HepG2 (cell line): ENCODE data around the gene SIGLEC9. TPM values are rescaled to one million over a fixed set of nuclear protein-coding genes. Genes with fewer than 3 reads are reported as not detected.

Source experiments
- ARID4A ChIP-seq: sonication (generic); formaldehyde crosslinking; IDR thresholded peaks from 2 replicates; pipeline ENCODE4 v1.5.0; 2020; ENCODE audit warnings: mild to moderate bottlenecking, missing genetic modification reagents, borderline replicate concordance
- ATF1 ChIP-seq: IDR thresholded peaks from 2 replicates; pipeline ENCODE4 v1.6.1; 2016; ENCODE audit warnings: mild to moderate bottlenecking, control low read depth
- ATF7-NPFF ChIP-seq: sonication (generic); formaldehyde crosslinking; IDR thresholded peaks from 2 replicates; pipeline ENCODE4 v1.8.1; 2023; ENCODE audit warnings: mild to moderate bottlenecking, low read depth, missing genetic modification reagents, moderate library complexity
- GATAD1 ChIP-seq: IDR thresholded peaks from 2 replicates; pipeline ENCODE4 v1.6.1; 2016; ENCODE audit warnings: missing genetic modification reagents, missing compliant biosample characterization
- GMEB1 ChIP-seq: sonication (generic); formaldehyde crosslinking; IDR thresholded peaks from 2 replicates; pipeline ENCODE4 v1.5.1; 2020; ENCODE audit warnings: missing genetic modification reagents, mild to moderate bottlenecking, borderline replicate concordance
- GPN1 ChIP-seq: sonication (generic); formaldehyde crosslinking; IDR thresholded peaks from 2 replicates; pipeline ENCODE4 v1.5.1; 2020; ENCODE audit warnings: missing genetic modification reagents, borderline replicate concordance
- HMG20A ChIP-seq: IDR thresholded peaks from 2 replicates; pipeline ENCODE4 v1.6.1; 2016; ENCODE audit warnings: borderline replicate concordance
- KLF6 ChIP-seq: IDR thresholded peaks from 2 replicates; pipeline ENCODE4 v1.8.0; 2016; ENCODE audit warnings: missing biosample characterization, missing genetic modification reagents
- MED1 ChIP-seq: sonication (generic); formaldehyde crosslinking; IDR thresholded peaks from 2 replicates; pipeline ENCODE4 v1.4.0; 2020; ENCODE audit warnings: missing genetic modification reagents
- NCOR1 ChIP-seq: fragments of 200-600 bp; sonication (generic); IDR thresholded peaks from 2 replicates; pipeline ENCODE4 v1.7.0; 2017; ENCODE audit warnings: antibody characterized with exemption, low read length, borderline replicate concordance
- PHF20 ChIP-seq: sonication (generic); formaldehyde crosslinking; IDR thresholded peaks from 2 replicates; pipeline ENCODE4 v1.5.0; 2020; ENCODE audit warnings: mild to moderate bottlenecking, missing genetic modification reagents
- RFX5 ChIP-seq: IDR thresholded peaks from 2 replicates; pipeline ENCODE4 v1.6.1; 2011; ENCODE audit warnings: low read depth, low read length, improper control_type of control experiment
- THAP11 ChIP-seq: IDR thresholded peaks from 2 replicates; pipeline ENCODE4 v1.6.1; 2016; ENCODE audit warnings: missing biosample characterization, missing genetic modification reagents
- ZBTB14 ChIP-seq: sonication (generic); formaldehyde crosslinking; IDR thresholded peaks from 2 replicates; pipeline ENCODE4 v1.4.0; 2020; ENCODE audit warnings: missing genetic modification reagents
- ZBTB42 ChIP-seq: sonication (generic); formaldehyde crosslinking; IDR thresholded peaks from 2 replicates; pipeline ENCODE4 v1.5.0; 2020; ENCODE audit warnings: mild to moderate bottlenecking, missing genetic modification reagents
- ZNF331 ChIP-seq: sonication (generic); formaldehyde crosslinking; IDR thresholded peaks from 2 replicates; pipeline ENCODE4 v1.4.0; 2020; ENCODE audit warnings: missing genetic modification reagents
- ZNF430 ChIP-seq: sonication (generic); formaldehyde crosslinking; IDR thresholded peaks from 2 replicates; pipeline ENCODE4 v1.9.0; 2021; ENCODE audit warnings: mild to moderate bottlenecking, missing genetic modification reagents
- ZNF598 ChIP-seq: sonication (generic); formaldehyde crosslinking; IDR thresholded peaks from 2 replicates; pipeline ENCODE4 v1.5.1; 2020; ENCODE audit warnings: mild to moderate bottlenecking, missing genetic modification reagents, borderline replicate concordance
- polyA plus RNA-seq, 8 experiments: library from polyadenylated mRNA; depleted of rRNA in 3 of 8; stranded (reverse) in 7 of 8; unstranded in 1 of 8; fragments of >200 nt; fragmentation: Illumina TruSeq in 4 of 8; extraction: Trizol in 4 of 8; gene quantifications; 2 replicates each; pipeline versions ENCODE4 v1.2.1 to v1.2.3, GENCODE V29; 2011 to 2016; ENCODE audit warnings: low read depth in 4 of 8, missing spikeins in 1 of 8, mixed read lengths in 1 of 8; ENCODE audit not compliant: insufficient read depth in 1 of 8
- total RNA-seq, 5 experiments: library from RNA; depleted of rRNA; stranded (reverse); fragments of >200 nt; fragmentation: Illumina TruSeq; extraction: Trizol; gene quantifications; 2 replicates each; pipeline ENCODE4 v1.2.3, GENCODE V29; 2016; ENCODE audit warnings: low read depth in 1 of 5
- TF ChIP-seq, protein P1 (sequence below): IDR thresholded peaks from 2 replicates; pipeline ENCODE4 v1.6.1; 2016; ENCODE audit warnings: missing genetic modification reagents, missing compliant biosample characterization
- TF ChIP-seq, protein P2 (sequence below): sonication (generic); formaldehyde crosslinking; IDR thresholded peaks from 2 replicates; pipeline ENCODE4 v1.4.0; 2020; ENCODE audit warnings: missing genetic modification reagents

Gene SIGLEC9
- total and polyA plus RNA-seq, 2 of the 13 experiments (the other 11 are each of a cell fraction or from before 2014, with no cell fraction given) = not detected

DNA sequence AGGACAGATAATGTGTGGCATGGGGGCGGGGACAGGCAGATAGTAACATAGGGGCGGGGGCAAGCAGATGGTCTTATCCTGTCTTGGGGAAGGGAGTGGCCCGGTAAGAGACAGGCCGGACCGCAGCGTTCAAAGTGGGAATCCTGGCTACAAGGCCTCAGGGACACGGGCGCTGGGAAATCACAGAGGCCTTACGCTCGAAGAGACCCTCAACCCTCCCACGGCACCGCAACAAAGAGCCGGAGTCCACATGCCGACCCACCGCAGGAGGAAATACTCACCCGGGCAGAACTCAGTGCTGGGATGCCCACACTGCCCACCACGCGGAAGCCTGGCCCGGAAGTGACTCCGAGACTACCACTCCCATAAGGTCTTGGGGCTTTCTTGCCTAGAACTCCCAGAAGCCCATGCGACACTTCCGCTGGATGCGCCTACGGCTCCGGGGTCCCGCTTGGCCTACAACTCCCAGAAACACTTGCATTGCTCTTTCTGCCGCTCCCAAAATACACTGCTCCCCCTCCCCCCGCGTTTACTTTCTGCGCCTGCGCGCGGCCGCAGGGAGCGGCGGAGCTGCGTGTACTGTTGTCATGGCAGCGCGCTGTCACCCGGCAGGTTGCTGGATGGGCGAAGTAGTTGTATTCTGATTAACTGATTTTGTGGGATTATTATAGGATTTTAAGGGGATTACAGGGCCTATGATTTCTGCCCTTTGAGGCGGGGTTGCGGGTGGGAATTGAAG, 16.5 kb upstream of the SIGLEC9 start, which contains the start of gene CTU1 (continued):
- TF ChIP-seq ARID4A (CRISPR knock-in tag) (peak; percentile 90), NCOR1 (no peak), GMEB1 (peak; percentile 88; the same call in 1 of the 2 replicates), RFX5 (peak; percentile 96), PHF20 (CRISPR knock-in tag) (peak; percentile 87), GPN1 (CRISPR knock-in tag) (no peak), MED1 (CRISPR knock-in tag) (peak; percentile 56), ZNF331 (CRISPR knock-in tag) (peak; percentile 59; the same call in 1 of the 2 replicates), ATF1 (CRISPR knock-in tag) (peak; percentile 56), ZNF598 (peak; percentile 74; the same call in 1 of the 2 replicates), THAP11 (CRISPR knock-in tag) (peak; percentile 100), KLF6 (CRISPR knock-in tag) (0 out of 2 replicates have a peak, but pooled peaks have one; percentile 20), GATAD1 (peak; percentile 88), ZBTB14 (CRISPR knock-in tag) (peak; percentile 17; the same call in 1 of the 2 replicates), ZBTB42 (no peak), ATF7-NPFF (0 out of 2 replicates have a peak, but pooled peaks have one; percentile 30), HMG20A (CRISPR knock-in tag) (no peak), ZNF430 (CRISPR knock-in tag) (0 out of 2 replicates have a peak, but pooled peaks have one; percentile 55)
- TF ChIP-seq, protein P1, sequence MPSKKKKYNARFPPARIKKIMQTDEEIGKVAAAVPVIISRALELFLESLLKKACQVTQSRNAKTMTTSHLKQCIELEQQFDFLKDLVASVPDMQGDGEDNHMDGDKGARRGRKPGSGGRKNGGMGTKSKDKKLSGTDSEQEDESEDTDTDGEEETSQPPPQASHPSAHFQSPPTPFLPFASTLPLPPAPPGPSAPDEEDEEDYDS = peak; percentile 41
- TF ChIP-seq, protein P2, sequence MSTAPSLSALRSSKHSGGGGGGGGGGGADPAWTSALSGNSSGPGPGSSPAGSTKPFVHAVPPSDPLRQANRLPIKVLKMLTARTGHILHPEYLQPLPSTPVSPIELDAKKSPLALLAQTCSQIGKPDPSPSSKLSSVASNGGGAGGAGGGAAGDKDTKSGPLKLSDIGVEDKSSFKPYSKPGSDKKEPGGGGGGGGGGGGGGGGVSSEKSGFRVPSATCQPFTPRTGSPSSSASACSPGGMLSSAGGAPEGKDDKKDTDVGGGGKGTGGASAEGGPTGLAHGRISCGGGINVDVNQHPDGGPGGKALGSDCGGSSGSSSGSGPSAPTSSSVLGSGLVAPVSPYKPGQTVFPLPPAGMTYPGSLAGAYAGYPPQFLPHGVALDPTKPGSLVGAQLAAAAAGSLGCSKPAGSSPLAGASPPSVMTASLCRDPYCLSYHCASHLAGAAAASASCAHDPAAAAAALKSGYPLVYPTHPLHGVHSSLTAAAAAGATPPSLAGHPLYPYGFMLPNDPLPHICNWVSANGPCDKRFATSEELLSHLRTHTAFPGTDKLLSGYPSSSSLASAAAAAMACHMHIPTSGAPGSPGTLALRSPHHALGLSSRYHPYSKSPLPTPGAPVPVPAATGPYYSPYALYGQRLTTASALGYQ (CRISPR knock-in tag) = peak; percentile 74
